HG02870 (cell line): ENCODE data around the gene FUT8.
A peak's percentile ranks its signal among the peaks of the same experiment; 100 is the strongest.
"Not testable (repeated sequence)": the region's sequence is repeated elsewhere in the genome, so short reads cannot be mapped to it uniquely, and the experiment has no call there.

Experiments
- ATAC-seq: cut with Tn5 transposase; IDR thresholded peaks from one replicate; pipeline ENCODE4 v1.9.1; 2021; ENCODE audit warnings: mild to moderate bottlenecking, moderate library complexity; ENCODE audit not compliant: unreplicated experiment

Gene FUT8

DNA sequence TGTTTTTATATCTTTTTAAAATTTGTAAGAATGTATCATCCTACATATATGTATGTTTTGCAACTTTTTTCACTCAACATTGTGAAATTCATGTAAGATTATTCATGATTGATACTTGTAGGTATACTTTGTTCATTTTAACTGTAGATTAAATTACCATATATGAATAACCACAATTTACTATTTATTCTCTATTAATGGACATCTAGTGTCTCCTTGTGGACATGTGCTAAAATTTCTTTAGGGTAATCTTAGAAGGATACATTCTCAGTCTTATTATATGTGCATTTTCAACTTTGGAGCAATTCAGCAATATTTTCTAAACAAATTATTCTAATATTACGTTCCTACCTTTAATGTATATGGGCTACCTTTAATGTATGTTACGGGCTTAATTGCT is 192.4 kb downstream of the FUT8 start:
- no peak for ATAC-seq

DNA sequence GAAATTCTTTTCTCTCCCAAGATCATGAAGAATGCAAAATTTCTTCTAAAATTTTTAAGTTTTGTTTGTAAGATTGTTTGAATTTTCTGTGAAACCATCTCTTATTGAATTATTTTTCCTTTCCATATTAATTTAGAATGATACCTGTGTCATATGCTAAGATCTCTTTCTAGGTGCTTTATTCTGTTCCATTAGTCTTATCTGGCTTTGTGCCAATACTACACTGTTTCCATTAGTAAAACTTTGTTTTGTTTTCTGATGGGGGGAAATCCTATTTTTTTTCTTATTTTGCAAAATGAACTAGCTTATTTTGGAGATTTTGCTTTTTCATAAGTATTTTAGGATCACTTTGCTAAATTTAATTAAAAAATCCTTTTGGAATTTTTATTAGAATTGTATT is 193.9 kb downstream of the FUT8 start:
- ATAC-seq = no peak

DNA sequence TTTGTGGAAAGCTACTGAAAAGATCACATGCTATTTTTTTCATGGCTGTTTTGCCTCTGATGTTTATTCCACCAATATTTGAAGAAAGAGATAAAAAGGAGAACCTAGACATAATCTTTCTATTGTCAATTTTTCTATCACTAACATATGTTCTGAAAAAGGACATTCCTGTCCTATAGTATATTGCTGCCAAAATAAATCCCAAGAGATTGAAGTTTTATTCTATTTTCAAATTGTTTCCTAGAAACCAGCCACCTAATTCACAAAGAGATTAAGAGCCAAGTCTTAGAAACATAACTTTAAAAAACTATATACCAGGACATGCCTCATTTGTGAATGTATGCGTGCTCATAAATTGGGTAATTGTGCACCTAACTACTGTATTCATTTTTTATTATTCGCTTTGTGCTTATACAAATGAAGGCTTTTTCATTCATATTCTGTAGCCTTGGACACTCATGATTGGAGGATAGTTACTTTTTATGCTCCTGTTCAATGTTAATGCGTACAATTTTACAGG is 200.7 kb downstream of the FUT8 start:
- ATAC-seq = no peak

DNA sequence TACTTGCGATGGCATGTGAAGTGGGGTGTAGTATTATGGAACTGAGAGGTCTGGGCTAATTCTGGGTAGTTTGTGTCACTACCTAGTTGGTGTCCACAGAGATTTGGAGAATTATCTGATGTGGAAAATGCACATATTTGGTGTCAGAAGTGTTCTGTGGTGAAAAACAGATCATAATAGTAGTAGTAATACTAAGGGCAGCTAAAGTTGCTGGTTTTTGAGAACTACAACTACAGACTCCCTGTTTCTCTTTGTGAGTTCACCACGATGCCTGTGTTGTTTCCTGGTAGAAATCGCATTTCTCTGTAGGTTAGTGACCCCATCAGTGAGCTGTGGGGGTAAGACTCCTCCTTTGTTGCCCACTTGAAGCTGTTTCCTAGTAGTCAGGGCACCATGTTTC is 206.5 kb downstream of the FUT8 start:
- no peak for ATAC-seq

DNA sequence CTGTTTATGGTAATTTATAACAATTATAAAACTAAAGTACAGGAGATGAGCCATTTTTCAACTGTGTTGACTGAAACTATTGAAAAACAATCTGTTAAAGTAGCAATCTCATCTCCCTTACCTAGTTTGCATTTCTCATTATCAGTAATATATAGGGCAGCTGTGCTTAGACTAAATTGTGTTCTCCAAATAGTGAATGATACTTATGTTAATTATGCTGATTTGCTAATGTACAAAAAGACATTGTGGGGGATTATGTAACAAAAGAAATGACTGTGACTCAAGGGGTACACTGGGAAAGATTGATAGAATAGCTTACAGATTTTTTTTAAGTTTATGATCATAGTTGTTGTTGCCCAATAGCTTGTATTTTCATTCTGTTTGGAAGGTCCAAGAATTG is 207.7 kb downstream of the FUT8 start:
- no peak for ATAC-seq

DNA sequence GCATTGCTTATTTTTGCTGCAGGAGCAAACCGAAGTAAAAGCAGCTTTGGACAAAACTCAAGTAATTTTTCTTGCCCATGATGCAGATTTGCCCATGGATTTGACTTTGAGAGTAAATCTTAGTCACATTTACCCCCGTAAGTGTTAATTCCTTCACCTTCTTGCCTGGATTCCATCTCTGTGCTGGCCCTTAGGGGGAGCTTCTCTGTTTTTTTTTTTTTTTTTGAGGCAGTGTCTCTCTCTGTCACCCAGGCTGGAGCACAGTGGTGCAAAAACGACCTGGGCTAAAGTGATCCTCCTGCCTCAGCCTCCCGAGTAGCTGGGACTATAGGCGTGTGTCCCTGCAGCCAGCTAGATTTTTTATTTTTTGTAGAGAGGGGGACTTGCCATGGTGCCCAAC is 210.2 kb downstream of the FUT8 start:
- no peak for ATAC-seq

DNA sequence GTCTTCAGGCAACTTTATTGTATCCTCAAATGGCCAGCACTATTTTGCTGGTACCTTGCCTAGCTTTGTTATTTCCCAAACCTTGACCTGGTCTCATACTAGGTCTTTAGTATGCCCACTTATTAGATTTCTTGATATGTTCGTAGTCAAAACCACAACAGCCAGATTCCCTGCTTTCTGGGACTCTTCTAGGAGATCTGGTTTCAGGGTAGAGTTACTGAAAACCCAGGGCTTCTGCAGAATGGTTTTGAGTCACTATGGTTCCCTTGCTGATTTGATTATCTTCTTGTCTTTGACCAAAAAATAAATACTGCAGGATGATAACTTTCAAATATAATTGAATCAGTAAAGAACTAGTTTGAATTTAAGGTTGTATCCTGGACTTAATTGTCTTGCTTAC is 211.2 kb downstream of the FUT8 start:
- no peak for ATAC-seq

DNA sequence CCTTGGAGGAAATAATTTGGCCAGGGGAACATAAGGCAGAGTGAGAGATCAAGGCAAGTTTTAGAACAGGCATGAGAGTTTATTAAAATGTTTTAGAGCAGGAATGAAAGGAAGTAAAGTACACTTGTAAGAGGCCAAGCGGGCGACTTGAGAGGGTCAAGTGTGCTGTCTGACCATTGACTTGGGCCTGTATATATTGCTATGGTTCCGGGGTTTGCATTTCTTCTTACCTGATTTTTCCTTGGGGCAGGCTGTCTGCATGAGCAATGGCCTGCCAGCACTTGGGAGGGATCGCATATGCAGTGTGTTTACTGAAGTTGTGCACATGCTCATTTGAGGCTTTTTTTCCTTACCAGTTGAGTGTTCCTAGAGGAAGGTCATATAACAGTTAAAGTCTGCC is 214.8 kb downstream of the FUT8 start:
- ATAC-seq = no peak

DNA sequence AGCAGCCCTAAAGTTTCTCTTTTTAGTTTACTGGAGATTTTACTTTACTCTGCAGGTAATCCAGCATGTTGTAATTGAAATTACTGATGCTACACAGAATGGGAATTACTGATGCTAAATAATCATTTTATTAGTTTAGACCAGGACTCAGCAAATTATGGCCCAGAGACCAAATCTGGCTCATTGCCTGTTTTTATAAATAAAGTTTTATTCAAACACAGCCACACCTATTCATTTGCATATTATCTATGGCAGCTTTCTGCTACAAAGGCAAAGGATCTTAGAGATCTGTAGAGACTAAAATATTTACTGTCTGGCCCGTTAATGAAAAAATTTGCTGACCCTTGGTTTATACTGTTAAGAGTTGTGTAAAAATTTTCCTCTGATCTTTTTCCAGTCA is 216.1 kb downstream of the FUT8 start:
- ATAC-seq = no peak

DNA sequence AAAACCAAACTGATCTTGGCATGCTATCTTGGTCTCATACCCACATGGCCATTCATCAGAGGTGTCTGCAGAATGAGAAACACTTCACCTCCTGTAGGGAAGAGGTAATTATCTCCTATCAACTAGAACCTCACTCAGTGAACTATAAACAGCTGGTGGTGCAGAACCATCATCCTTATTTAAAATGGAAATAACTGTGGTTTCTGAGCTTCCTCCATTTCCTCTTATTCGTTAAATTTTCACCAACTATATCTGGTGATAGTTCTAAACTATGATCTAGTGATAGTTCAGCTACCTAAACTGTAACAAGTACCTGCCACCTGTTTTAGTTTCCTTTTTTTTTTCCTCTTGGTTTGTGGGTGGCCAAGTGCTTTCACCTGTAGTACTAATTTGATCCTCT is 218.5 kb downstream of the FUT8 start:
- ATAC-seq = no peak

DNA sequence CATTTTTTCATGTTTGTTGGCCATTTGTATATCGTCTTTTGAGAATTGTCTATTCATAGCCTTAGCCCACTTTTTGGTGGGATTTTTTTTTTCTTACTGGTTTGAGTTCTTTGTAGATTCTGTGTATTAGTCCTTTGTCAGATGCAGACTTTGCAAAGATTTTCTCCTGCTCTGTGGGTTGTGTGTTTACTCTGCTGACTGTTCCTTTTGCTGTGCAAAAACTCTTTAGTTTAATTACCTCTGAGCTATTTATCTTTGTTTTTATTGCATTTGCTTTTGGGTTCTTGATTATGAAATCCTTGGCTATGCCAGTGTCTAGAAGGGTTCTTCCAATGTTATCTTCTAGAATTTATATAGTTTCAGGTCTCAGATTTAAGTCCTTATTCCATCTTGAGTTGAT is 220.0 kb downstream of the FUT8 start:
- ATAC-seq = no peak

DNA sequence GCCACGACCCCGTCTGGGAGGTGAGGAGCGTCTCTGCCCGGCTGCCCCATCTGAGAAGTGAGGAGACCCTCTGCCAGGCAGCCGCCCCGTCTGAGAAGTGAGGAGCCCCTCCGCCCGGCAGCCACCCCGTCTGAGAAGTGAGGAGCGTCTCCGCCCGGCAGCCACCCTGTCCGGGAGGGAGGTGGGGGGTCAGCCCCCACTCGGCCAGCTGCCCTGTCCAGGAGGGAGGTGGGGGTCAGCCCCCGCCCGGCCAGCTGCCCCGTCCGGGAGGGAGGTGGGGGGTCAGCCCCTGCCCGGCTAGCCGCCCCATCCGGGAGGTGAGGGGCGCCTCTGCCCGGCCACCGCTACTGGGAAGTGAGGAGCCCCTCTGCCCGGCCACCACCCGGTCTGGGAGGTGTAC is 221.1 kb downstream of the FUT8 start:
- not testable (repeated sequence) for ATAC-seq

DNA sequence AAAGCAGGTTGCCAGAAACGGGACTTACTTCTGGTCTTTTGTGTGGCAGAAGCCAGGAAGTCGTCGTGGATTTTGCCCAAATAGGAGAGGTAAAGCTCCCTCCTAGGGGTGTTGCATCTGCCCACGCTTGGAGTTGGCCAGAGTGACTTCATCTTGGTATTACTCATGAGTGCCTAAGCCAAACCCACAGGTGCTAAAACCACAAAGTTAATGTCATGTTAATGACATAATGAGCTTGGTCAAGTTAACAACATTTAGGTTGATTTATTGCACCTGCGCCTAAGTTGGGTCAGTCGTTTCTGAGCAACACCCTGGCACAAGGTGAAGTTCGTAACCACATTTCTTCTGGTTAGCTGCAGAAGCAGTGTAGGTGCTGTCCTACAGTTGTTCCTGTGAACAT is 225.2 kb downstream of the FUT8 start:
- ATAC-seq = peak; percentile 96

DNA sequence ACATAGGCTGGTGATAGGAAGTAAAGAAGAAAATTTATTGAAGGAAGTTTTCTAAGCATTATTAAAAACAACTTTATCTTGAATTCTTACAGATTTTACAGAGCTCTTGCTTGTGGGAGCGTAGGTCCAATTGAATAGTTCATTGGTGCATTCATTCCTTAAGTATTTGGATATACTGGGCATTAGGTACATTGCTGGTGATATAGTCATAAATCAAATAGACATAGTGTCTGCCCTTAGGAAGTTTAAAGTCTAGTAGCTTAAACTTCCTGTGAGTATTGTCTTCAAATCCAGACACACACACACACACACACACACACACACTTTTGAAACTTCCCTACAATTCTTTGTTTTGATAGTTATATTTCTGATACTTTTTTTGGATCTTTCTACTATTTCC is 226.7 kb downstream of the FUT8 start:
- ATAC-seq = no peak

DNA sequence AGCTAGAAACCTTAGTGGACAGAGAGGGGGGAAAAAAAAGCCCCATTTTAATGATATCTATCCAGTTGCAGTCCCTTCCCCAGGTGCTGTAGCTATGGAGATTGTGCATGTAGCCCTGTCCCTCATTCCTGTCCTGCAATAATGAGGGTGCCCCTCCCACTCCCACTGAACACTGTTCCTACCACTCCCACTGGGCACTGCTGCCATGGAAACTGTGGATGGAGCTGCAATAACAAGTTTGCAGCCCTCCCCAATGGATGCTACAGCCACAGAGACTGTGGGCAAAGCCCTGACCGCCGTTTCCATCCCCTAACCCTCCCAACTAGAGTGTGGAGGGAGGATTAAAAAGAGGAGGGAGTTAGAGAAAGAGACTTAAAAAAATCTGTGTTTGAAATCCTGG is 238.3 kb downstream of the FUT8 start:
- no peak for ATAC-seq

DNA sequence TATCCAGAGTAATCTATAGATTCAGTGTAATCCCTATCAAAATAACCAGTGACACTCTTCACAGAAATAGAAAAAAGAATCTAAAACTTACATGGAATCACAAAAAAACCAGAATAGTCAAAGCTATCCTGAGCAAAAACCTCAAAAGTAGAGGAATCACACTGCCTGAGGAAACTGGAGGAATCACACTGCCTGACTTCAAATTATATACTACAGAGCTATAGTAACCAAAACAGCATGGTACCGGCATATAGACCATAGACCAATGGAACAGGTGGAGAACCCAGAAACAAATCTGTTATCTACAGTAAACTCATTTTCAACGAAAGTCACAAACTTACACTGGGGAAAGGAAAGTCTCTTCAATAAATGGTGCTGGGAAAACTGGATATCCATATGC is 244.0 kb downstream of the FUT8 start:
- no peak for ATAC-seq

DNA sequence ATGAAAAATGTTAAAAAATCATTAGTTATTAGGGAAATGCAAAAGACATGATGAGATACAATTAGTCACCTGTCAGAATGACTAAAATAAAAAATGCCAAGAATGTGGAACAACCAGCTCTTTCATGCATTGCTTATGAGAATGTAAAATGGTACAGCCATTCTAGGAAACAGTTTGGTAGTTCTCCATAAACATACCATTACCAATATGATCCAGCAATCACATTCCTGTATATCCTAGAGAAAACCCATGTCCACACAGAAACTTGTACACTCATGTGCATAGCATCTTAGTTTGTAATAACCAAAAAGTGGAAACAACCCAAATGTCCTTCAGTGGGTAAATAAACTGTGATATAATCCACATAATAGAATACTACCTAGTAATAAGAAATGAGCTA is 245.7 kb downstream of the FUT8 start:
- ATAC-seq = no peak

DNA sequence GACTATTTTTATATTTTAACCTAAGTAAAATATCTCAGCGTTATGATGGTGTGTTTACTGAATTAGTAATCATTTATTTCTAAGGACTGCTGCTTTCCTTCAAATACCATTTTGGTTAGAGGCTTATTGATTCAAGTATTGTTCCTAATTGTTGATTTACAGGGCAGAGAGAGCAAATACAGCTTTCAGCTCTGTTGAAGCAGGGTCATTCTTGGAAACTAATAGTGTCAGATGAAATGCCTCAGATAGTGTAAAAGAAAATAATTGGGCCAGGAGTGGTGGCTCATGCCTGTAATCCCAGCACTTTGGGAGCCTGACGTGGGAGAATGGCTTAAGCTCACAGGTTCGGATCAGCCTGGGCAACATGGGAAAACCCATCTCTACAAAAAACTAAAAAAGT is 249.3 kb downstream of the FUT8 start:
- ATAC-seq = no peak

DNA sequence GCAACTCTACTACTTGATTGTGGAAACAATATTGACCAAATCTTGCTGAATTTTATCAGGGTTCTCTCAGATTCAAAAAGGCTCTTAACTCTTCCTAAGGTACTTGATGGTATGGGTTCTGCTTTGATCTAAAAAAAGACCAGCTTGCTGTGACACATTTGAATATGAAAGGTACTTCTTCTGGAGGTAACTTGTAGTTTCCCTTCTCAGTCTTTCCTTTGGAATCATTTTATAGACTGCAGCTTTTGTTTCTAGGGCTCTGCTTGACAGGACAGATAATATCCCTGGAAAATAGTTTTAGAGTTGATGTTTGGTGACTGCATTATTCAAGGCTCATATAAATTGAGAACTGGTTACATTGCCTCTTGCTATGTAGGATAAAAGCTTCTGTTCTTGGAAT is 251.9 kb downstream of the FUT8 start:
- no peak for ATAC-seq

DNA sequence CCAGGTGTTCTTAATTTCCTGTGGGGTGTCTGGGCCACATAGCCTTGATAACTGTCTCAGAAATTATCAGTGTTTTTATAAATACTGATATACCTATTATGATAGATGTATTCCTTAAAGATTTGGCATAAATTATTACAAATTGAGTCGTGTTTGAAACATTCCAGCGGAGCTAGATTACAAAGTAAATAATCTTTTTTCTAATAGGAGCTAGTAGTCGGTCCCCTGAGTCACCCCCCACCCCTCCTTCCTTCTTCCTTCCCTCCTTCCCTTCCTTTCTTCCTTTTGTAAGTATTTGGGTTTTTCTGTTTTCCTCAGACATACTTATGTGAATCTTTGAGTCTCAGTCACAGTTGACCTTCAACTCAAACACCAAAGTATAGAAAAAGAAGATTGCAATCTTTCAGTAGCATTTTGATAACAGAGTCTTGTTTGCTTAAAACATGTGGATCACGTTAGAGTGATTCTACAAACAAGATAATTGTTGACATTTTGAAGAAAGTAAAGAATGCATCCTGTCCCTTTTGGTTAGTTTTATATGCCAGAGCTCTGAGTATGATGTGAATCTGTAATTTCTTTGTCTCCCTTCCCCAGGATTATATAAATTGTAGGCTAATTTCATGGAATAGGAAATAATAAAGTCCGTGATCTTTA is 264.0 kb downstream of the FUT8 start:
- no peak for ATAC-seq

DNA sequence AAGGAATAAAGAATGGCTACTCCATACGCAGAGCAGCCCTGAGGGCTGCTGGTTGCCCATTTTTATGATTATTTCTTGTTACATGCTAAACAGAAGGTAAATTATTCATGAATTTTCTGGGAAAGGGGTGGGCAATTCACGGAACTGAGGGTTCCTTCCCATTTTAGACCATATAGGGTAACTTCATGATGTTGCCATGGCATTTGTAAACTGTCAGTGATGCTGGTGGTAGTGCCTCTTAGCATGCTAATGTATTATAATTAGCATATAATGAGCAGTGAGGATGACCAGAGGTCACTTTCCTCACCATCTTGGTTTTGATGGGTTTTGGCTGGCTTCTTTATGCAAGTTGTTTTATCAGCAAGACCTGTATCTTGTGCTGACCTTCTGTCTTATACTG is 273.0 kb downstream of the FUT8 start:
- ATAC-seq = no peak

DNA sequence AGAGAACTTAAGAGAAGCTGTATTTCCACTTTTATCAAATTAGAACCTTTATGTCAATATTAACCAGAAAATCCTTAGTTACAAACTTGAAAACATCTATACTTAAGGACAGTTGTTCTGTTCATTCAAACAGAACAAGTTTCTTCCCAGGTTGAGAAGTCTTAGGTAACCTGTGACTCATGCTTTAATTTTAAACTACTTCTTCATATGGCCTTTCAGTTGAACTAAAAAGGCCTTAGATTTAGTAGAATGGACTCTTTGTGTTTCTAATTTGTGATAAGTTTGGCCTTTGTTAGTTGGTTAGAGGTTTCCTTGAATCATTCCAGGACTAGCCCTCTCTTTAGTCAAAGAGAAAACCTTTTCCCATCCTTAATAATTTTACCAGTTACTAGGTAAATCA is 274.2 kb downstream of the FUT8 start:
- no peak for ATAC-seq

DNA sequence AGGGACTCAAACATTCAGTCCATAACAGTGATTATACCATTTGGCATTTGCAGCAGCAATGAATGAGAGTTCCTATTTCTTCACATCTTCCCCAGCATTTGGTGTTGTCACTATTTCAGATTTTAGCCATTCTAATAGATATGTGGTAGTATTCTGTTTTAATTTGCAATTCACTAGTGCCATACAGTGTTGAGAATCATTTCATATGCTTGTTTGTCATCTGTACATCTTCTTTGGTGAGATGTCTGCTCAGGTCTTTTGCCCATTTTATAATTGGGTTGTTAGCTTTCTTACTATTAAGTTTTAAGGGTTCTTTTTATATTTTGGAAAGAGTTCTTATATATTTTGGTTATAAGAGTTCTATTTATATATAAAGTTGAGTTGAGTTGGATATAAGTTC is 276.5 kb downstream of the FUT8 start:
- ATAC-seq = no peak
